Measurements from ENCODE around the gene SIK3. TPM values are rescaled to one million over a fixed set of nuclear protein-coding genes. Genes with fewer than 3 reads are reported as not detected.
"Not testable (repeated sequence)": the region's sequence is repeated elsewhere in the genome, so short reads cannot be mapped to it uniquely, and the experiment has no call there.

SIK3 gene
- total RNA-seq, 1 donor from 2014 or later: 29.4 TPM

- TF ChIP-seq CTCF (IDR thresholded peaks at IDR 0.05; ENCODE audit: unreplicated experiment): no peak
- H3K4me1 Mint-ChIP-seq (ENCODE audit: unreplicated experiment): peaks cover 2% of the 10 kb centered on the region
- H3K9me3 Mint-ChIP-seq (ENCODE audit: unreplicated experiment): no peaks in the 10 kb centered on the region
- H3K27ac Mint-ChIP-seq (ENCODE audit: unreplicated experiment): no peak overlapping the region
- no peaks in the 10 kb centered on the region for H3K27me3 Mint-ChIP-seq (ENCODE audit: unreplicated experiment)
- no peak overlapping the region for H3K4me3 Mint-ChIP-seq (ENCODE audit: unreplicated experiment)
- DNase-seq (ENCODE audit: low spot score): no peak
- H3K36me3 Mint-ChIP-seq (ENCODE audit: low read depth, unreplicated experiment): peaks cover 1% of the 10 kb centered on the region
Measured at GRCh38 chr11:116804001-116804400, 294.2 kb downstream of the SIK3 start.

- not testable (repeated sequence) for H3K4me3 Mint-ChIP-seq (ENCODE audit: unreplicated experiment); DNase-seq (ENCODE audit: low spot score); H3K9me3 Mint-ChIP-seq (ENCODE audit: unreplicated experiment); H3K4me1 Mint-ChIP-seq (ENCODE audit: unreplicated experiment); H3K36me3 Mint-ChIP-seq (ENCODE audit: low read depth, unreplicated experiment); H3K27me3 Mint-ChIP-seq (ENCODE audit: unreplicated experiment); H3K27ac Mint-ChIP-seq (ENCODE audit: unreplicated experiment)
Measured at GRCh38 chr11:116801662-116802061, 296.6 kb downstream of the SIK3 start.

GRCh38 chr11:116800610-116801009 is 297.6 kb downstream of the SIK3 start:
- Mint-ChIP-seq H3K27ac (ENCODE audit: unreplicated experiment) (no peak overlapping the region), H3K4me1 (ENCODE audit: unreplicated experiment) (no peaks in the 10 kb centered on the region), H3K9me3 (ENCODE audit: unreplicated experiment) (no peaks in the 10 kb centered on the region), H3K27me3 (ENCODE audit: unreplicated experiment) (peaks cover 2% of the 10 kb centered on the region), H3K36me3 (ENCODE audit: low read depth, unreplicated experiment) (no peaks in the 10 kb centered on the region), H3K4me3 (ENCODE audit: unreplicated experiment) (no peak overlapping the region)
- TF ChIP-seq CTCF (IDR thresholded peaks at IDR 0.05; ENCODE audit: unreplicated experiment): no peak
- DNase-seq (ENCODE audit: low spot score): no peak

GRCh38 chr11:116798368-116798767 is 299.9 kb downstream of the SIK3 start:
- Mint-ChIP-seq H3K4me1 (ENCODE audit: unreplicated experiment) (no peaks in the 10 kb centered on the region), H3K9me3 (ENCODE audit: unreplicated experiment) (no peaks in the 10 kb centered on the region), H3K27ac (ENCODE audit: unreplicated experiment) (no peak overlapping the region), H3K36me3 (ENCODE audit: low read depth, unreplicated experiment) (no peaks in the 10 kb centered on the region), H3K4me3 (ENCODE audit: unreplicated experiment) (no peak overlapping the region), H3K27me3 (ENCODE audit: unreplicated experiment) (peaks cover 2% of the 10 kb centered on the region)
- no peak for TF ChIP-seq CTCF (IDR thresholded peaks at IDR 0.05; ENCODE audit: unreplicated experiment)
- no peak for DNase-seq (ENCODE audit: low spot score)

- Mint-ChIP-seq H3K27me3 (ENCODE audit: unreplicated experiment) (peaks cover 2% of the 10 kb centered on the region), H3K27ac (ENCODE audit: unreplicated experiment) (no peak overlapping the region), H3K4me3 (ENCODE audit: unreplicated experiment) (no peak overlapping the region), H3K9me3 (ENCODE audit: unreplicated experiment) (no peaks in the 10 kb centered on the region), H3K36me3 (ENCODE audit: low read depth, unreplicated experiment) (no peaks in the 10 kb centered on the region), H3K4me1 (ENCODE audit: unreplicated experiment) (no peaks in the 10 kb centered on the region)
- no peak for DNase-seq (ENCODE audit: low spot score)
- TF ChIP-seq CTCF (IDR thresholded peaks at IDR 0.05; ENCODE audit: unreplicated experiment): no peak
Measured at GRCh38 chr11:116797816-116798215, 300.4 kb downstream of the SIK3 start.

GRCh38 chr11:116796548-116796947 is 301.7 kb downstream of the SIK3 start:
- H3K9me3 Mint-ChIP-seq (ENCODE audit: unreplicated experiment): no peaks in the 10 kb centered on the region

More at GRCh38 chr11:116796548-116796947, 301.7 kb downstream of the SIK3 start:
- no peaks in the 10 kb centered on the region for H3K4me1 Mint-ChIP-seq (ENCODE audit: unreplicated experiment)
- H3K27ac Mint-ChIP-seq (ENCODE audit: unreplicated experiment): no peak overlapping the region
- H3K36me3 Mint-ChIP-seq (ENCODE audit: low read depth, unreplicated experiment): no peaks in the 10 kb centered on the region
- peaks cover 5% of the 10 kb centered on the region for H3K27me3 Mint-ChIP-seq (ENCODE audit: unreplicated experiment)
- DNase-seq (ENCODE audit: low spot score): no peak
- TF ChIP-seq CTCF (IDR thresholded peaks at IDR 0.05; ENCODE audit: unreplicated experiment): no peak
- no peak overlapping the region for H3K4me3 Mint-ChIP-seq (ENCODE audit: unreplicated experiment)
